Measurements from ENCODE around the gene IL21.
"Not testable (repeated sequence)": the region's sequence is repeated elsewhere in the genome, so short reads cannot be mapped to it uniquely, and the experiment has no call there.

Gene IL21

DNA sequence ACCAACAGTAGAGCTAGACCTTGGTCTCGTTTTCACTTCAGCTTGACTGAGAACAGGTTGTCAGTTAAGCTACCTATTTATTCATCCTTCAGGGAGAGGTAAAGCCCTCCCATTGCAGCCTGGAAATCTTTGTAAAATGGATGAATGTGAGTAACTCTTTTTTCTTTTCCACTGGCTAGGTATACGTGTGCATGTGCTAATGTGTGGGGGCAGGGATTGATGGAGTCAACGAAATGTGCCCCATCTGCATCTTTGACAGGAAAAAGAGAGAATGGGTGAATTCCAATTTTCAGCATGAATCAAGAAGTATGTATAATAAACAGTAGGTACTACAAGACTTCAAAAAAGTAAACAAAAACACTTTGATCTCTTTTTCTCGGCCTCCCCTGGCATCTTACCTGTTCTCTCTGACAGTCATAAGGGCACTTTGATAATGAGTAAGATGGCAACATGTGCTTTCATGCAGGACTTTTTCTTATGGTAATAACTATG is at the start of gene IL21:
IL21 (minus strand) TSS at position 51 of the 492 bp plus-strand sequence. CDS start 55 bp downstream, outside the sequence.
- DNase-seq, result no peak

DNA sequence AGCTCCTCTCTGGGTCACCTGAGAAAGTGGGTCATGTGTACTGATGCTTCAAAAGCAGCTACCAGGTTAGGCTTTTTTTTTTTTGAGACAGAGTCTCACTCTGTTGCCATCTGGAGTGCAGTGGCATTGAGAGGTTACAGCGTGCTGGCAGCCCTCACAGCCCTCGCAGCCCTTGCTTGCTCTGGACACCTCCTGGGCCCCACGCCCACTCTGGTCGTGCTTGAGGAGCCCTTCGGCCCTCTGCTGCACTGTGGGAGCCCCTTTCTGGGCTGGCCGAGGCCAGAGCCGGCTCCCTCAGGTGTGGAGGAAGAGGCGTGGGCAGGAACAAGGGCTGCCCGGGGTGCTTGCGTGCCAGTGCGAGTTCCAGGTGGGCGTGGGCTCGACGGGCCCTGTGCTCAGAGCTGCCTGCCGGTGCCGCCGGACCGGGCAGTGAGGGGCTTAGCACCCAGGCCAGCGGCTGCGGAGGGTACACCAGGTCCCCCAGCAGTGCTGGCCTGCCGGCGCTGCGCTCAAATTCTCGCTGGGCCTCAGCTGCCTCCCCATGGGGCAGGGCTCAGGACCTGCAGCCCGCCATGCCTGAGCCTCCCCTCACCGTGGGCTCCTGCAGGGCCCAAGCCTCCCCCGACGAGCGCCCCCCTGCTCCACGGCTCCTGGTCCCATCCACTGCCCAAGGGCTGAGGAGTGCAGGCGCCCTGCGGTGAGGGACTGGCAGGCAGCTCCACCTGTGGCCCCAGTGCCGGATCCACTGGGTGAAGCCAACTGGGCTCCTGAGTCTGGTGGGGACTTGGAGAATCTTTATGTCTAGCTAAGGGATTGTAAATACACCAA is 49.3 kb upstream of the IL21 start:
- no peak for DNase-seq

- no peak for DNase-seq
Observed at GRCh38 chr4:122668241-122668640, 47.4 kb upstream of the IL21 start.

- DNase-seq, result no peak
Observed at GRCh38 chr4:122666527-122667245, 45.8 kb upstream of the IL21 start.

- no peak for DNase-seq
Observed at GRCh38 chr4:122665161-122665929, 44.5 kb upstream of the IL21 start.

GRCh38 chr4:122663814-122664610 is 43.1 kb upstream of the IL21 start:
- no peak for DNase-seq

GRCh38 chr4:122663291-122663690 is 42.4 kb upstream of the IL21 start:
- DNase-seq, result no peak

DNA sequence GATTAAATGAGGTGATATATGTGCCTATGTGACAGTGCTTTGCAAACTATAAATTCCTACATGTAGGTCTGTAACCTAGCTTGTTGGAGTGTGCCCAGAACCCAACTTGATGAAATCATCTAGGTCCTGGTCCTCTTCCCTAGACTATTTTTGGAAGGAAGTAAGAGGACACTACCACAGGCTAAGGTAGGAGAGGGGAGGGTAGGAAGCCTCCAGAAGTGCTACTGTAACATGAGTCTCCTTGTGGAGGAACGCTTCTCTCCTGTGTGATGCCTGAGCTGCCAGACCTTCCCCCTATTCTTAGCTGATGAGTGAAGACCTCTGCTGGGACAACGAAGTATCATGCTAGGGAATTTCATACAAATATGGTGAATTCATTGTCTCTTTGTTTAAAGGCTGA is 41.8 kb upstream of the IL21 start:
- DNase-seq, result no peak

DNA sequence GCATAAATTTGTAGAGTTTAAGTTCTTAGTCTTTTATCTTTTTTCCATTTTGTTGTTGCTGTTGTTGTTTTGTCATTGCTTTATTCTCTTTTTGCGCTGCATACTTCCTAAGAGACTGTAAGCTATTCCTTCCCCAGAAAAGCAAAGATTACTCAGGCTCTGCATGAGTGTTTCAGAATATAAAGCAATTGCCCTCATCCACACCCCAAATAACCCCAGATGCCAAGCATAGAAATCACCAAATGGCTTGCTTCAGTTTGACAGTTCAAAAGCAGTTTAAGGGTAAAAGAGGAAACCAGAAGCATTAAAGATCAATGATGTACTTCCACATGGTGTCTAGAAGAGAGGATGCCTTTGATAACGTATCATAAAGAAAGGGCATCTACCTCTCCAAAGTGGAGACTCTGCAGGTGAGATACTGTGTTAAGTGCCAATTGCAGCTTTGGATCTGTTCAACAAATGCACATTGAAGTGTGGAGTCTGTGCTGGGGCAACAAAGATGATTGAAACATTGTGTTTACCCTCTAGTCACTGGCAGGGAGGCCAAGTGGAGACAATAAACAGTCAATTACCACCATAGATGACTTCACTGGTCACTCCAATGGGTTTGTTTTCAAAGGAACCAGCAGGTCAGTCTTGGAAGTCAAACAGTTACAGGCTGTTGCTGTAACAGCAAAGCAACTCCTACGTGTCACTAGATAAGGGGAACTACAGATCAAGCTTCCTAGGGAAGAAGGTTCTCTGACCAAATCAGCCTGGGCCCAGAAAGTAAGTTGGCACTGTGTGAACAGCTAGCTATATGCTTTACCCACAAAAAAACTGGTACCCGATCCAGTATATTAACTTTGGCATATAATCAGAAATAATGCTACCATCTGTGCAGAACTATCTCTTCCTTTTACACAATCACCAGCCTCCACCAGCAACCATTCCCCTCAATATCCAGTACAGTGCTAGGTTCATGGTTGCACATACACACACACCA is 40.6 kb upstream of the IL21 start:
- no peak for DNase-seq

GRCh38 chr4:122658818-122659295 is 38.0 kb upstream of the IL21 start:
- no peak for DNase-seq

DNA sequence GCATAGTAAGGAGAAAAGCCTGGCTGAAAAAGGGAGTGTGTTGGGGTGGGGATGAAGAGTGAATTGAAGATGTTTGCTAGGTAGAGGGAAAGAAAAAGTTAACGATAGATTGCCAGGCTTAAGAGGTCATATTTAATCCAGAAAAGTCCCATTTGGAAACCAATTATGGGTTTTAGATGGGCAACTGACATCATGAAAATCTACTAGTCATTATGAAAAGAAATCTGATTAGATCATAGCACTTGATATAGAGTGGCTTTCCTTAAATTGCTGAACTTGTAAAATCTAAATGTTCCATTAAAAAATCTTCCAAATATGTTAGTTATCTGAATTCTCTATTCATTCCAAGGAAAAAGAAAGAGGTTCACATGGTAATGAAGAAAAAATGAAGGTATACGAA is 37.5 kb upstream of the IL21 start:
- DNase-seq, result no peak

- no peak for DNase-seq
Observed at GRCh38 chr4:122657553-122657952, 36.7 kb upstream of the IL21 start.

DNA sequence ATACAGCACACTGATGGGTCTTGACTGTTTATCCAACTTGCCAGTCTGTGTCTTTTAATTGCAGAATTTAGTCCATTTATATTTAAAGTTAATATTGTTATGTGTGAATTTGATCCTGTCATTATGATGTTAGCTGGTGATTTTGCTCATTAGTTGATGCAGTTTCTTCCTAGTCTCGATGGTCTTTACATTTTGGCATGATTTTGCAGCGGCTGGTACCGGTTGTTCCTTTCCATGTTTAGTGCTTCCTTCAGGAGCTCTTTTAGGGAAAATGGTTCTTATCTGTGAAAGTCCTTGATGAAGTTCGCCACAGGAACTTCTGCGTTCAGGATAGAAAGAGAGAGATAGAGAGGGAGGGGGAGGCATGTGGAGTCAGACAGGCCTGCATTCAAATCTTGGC is 35.7 kb upstream of the IL21 start:
- not testable (repeated sequence) for DNase-seq

DNA sequence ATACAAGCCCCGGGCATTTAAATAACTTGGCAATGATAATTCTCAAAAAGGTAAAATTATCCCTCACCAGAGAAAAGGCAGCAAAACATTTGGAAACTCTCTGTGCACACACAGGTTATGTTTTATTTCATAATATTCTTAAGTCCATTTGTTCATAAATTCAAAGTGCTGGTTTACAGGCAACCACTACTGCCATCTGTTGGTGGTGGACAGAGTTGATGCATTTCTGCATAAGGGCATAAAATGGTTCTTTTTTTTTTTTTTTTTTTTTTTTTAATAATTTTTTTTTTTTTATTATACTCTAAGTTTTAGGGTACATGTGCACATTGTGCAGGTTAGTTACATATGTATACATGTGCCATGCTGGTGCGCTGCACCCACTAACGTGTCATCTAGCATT is 31.5 kb upstream of the IL21 start:
- no peak for DNase-seq

GRCh38 chr4:122650148-122650547 is 29.3 kb upstream of the IL21 start:
- no peak for DNase-seq

- DNase-seq, result no peak
Observed at GRCh38 chr4:122647656-122648055, 26.8 kb upstream of the IL21 start.

DNA sequence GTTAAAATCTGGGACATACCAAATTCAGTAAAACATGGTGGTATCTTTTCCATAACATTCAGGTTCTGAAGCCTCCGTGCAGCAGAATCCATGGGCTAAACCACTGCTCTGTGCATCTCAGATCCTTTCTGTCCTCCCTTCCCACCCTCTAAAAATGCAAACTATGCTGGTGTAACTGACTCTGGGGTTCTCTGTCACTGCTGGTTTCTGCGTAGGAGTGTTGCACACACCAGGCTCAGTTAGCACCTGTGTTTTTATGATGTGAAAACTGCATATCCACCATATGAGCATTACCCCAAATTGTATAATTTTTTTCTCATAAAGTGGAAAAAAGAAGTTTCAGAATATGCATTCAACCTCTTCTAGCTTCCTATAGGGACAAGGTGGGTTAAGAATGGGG is 22.4 kb upstream of the IL21 start:
- DNase-seq, result no peak

- no peak for DNase-seq
Observed at GRCh38 chr4:122639181-122639580, 18.3 kb upstream of the IL21 start.

GRCh38 chr4:122636697-122637096 is 15.8 kb upstream of the IL21 start:
- no peak for DNase-seq

DNA sequence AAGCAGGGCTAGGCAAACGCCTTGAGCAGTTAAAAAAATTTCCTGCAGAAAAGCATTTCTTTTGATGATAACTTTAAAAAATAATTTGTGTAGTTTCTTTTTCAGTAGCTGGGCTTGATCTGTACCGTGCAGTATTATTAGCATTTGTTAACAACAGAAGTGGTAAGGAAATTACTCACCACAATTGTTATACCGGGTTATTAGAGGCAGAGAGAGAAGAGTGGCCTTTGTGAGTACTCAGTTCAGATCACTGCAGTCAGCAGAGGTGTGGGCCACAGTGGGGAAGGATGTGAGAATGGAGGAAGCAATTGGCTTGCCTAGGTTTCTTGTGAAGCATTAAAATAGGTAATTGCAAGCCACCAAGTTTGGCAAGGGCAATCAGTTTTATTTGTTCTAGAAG is 14.3 kb upstream of the IL21 start:
- DNase-seq, result no peak

GRCh38 chr4:122633211-122633610 is 12.3 kb upstream of the IL21 start:
- no peak for DNase-seq
